Activated naive CD4-positive, alpha-beta T cell treated with anti-CD3 and anti-CD28 coated beads, Interleukin-2, amount 50 U/mL, for 24 hours (primary cell): ENCODE measurements around the gene RNF215.
A peak's percentile ranks its signal among the peaks of the same experiment; 100 is the strongest.

Experiments
- H3K27ac Mint-ChIP-seq: one replicate; pipeline ENCODE4 v1.8.0; 2021; ENCODE audit warnings: mild to moderate bottlenecking, mixed read lengths
- H3K27me3 Mint-ChIP-seq: one replicate; pipeline ENCODE4 v1.8.0; 2021; ENCODE audit warnings: mixed read lengths
- H3K36me3 Mint-ChIP-seq: one replicate; pipeline ENCODE4 v1.8.0; 2021; ENCODE audit warnings: mixed read lengths
- H3K4me1 Mint-ChIP-seq: one replicate; pipeline ENCODE4 v1.8.0; 2021; ENCODE audit warnings: mixed read lengths
- H3K4me3 Mint-ChIP-seq: one replicate; pipeline ENCODE4 v1.8.0; 2021; ENCODE audit warnings: mild to moderate bottlenecking, mixed read lengths
- H3K9me3 Mint-ChIP-seq: one replicate; pipeline ENCODE4 v1.8.0; 2021; ENCODE audit warnings: mixed read lengths

RNF215 gene

GRCh38 chr22:30386960-30387827, at the start of gene RNF215:
TSS of gene RNF215 (minus strand) at chr22:30387411. CDS start at chr22:30387313, 98 bp downstream.
- no peaks in the 10 kb centered on the region for H3K36me3 Mint-ChIP-seq
- no peaks in the 10 kb centered on the region for H3K9me3 Mint-ChIP-seq
- peak within 1 kb of the TSS; percentile 72 for H3K4me3 Mint-ChIP-seq
- no peaks in the 10 kb centered on the region for H3K27me3 Mint-ChIP-seq
- H3K4me1 Mint-ChIP-seq = peaks cover 25% of the 10 kb centered on the region
- H3K27ac Mint-ChIP-seq = peak within 1 kb of the TSS; percentile 92

- Mint-ChIP-seq H3K27me3 (peaks cover 9% of the 10 kb centered on the region), H3K36me3 (peaks cover 13% of the 10 kb centered on the region), H3K4me1 (peaks cover 20% of the 10 kb centered on the region), H3K4me3 (peak overlapping the region; percentile 85), H3K9me3 (peaks cover 5% of the 10 kb centered on the region), H3K27ac (peak overlapping the region; percentile 87)
These were observed 49.0 kb upstream of the RNF215 start for GRCh38 chr22:30436196-30436595.

GRCh38 chr22:30435674-30436126, 48.5 kb upstream of the RNF215 start:
- Mint-ChIP-seq H3K4me1 (peaks cover 20% of the 10 kb centered on the region), H3K27me3 (peaks cover 5% of the 10 kb centered on the region), H3K27ac (peak overlapping the region; percentile 87), H3K9me3 (peaks cover 5% of the 10 kb centered on the region), H3K36me3 (peaks cover 13% of the 10 kb centered on the region), H3K4me3 (peak overlapping the region; percentile 85)

- H3K27ac Mint-ChIP-seq = peak overlapping the region; percentile 72
- peak overlapping the region; percentile 47 for H3K4me3 Mint-ChIP-seq
- H3K36me3 Mint-ChIP-seq = peaks cover 13% of the 10 kb centered on the region
These were observed 47.6 kb upstream of the RNF215 start for GRCh38 chr22:30434843-30435242.

GRCh38 chr22:30433773-30434172, 46.6 kb upstream of the RNF215 start:
- no peak overlapping the region for H3K4me3 Mint-ChIP-seq
- peaks cover 13% of the 10 kb centered on the region for H3K36me3 Mint-ChIP-seq
- peaks cover 5% of the 10 kb centered on the region for H3K9me3 Mint-ChIP-seq
- H3K27ac Mint-ChIP-seq = no peak overlapping the region
- no peaks in the 10 kb centered on the region for H3K27me3 Mint-ChIP-seq
- H3K4me1 Mint-ChIP-seq = peaks cover 20% of the 10 kb centered on the region

More at GRCh38 chr22:30434843-30435242, 47.6 kb upstream of the RNF215 start:
- peaks cover 5% of the 10 kb centered on the region for H3K9me3 Mint-ChIP-seq
- peaks cover 20% of the 10 kb centered on the region for H3K4me1 Mint-ChIP-seq
- peaks cover 1% of the 10 kb centered on the region for H3K27me3 Mint-ChIP-seq

GRCh38 chr22:30433227-30433626, 46.0 kb upstream of the RNF215 start:
- Mint-ChIP-seq H3K4me1 (peaks cover 20% of the 10 kb centered on the region), H3K4me3 (no peak overlapping the region), H3K36me3 (peaks cover 13% of the 10 kb centered on the region), H3K27me3 (no peaks in the 10 kb centered on the region), H3K27ac (no peak overlapping the region), H3K9me3 (peaks cover 5% of the 10 kb centered on the region)

GRCh38 chr22:30432520-30432919, 45.3 kb upstream of the RNF215 start:
- Mint-ChIP-seq H3K27ac (no peak overlapping the region), H3K4me1 (peaks cover 20% of the 10 kb centered on the region), H3K4me3 (no peak overlapping the region), H3K27me3 (no peaks in the 10 kb centered on the region), H3K36me3 (peaks cover 16% of the 10 kb centered on the region), H3K9me3 (peaks cover 5% of the 10 kb centered on the region)

- Mint-ChIP-seq H3K36me3 (peaks cover 15% of the 10 kb centered on the region), H3K27ac (no peak overlapping the region), H3K4me3 (no peak overlapping the region), H3K9me3 (peaks cover 4% of the 10 kb centered on the region), H3K27me3 (no peaks in the 10 kb centered on the region), H3K4me1 (peaks cover 24% of the 10 kb centered on the region)
These were observed 44.9 kb upstream of the RNF215 start for GRCh38 chr22:30432096-30432495.

GRCh38 chr22:30430933-30431332, 43.7 kb upstream of the RNF215 start:
- no peak overlapping the region for H3K27ac Mint-ChIP-seq
- peaks cover 14% of the 10 kb centered on the region for H3K36me3 Mint-ChIP-seq
- H3K4me1 Mint-ChIP-seq = peaks cover 31% of the 10 kb centered on the region
- no peaks in the 10 kb centered on the region for H3K9me3 Mint-ChIP-seq
- H3K4me3 Mint-ChIP-seq = no peak overlapping the region
- no peaks in the 10 kb centered on the region for H3K27me3 Mint-ChIP-seq

GRCh38 chr22:30429887-30430286, 42.7 kb upstream of the RNF215 start:
- no peak overlapping the region for H3K27ac Mint-ChIP-seq
- no peaks in the 10 kb centered on the region for H3K27me3 Mint-ChIP-seq
- H3K9me3 Mint-ChIP-seq = no peaks in the 10 kb centered on the region
- no peak overlapping the region for H3K4me3 Mint-ChIP-seq
- H3K4me1 Mint-ChIP-seq = peaks cover 28% of the 10 kb centered on the region
- H3K36me3 Mint-ChIP-seq = peaks cover 5% of the 10 kb centered on the region

GRCh38 chr22:30427871-30428270, 40.7 kb upstream of the RNF215 start:
- peak overlapping the region; percentile 41 for H3K27ac Mint-ChIP-seq
- peak overlapping the region; percentile 39 for H3K4me3 Mint-ChIP-seq
- H3K27me3 Mint-ChIP-seq = no peaks in the 10 kb centered on the region
- H3K9me3 Mint-ChIP-seq = no peaks in the 10 kb centered on the region
- peaks cover 2% of the 10 kb centered on the region for H3K36me3 Mint-ChIP-seq
- peaks cover 34% of the 10 kb centered on the region for H3K4me1 Mint-ChIP-seq

GRCh38 chr22:30426388-30427353, 39.5 kb upstream of the RNF215 start:
- Mint-ChIP-seq H3K27me3 (no peaks in the 10 kb centered on the region), H3K9me3 (no peaks in the 10 kb centered on the region), H3K36me3 (peaks cover 7% of the 10 kb centered on the region), H3K4me3 (peak overlapping the region; percentile 98), H3K27ac (peak overlapping the region; percentile 94), H3K4me1 (peaks cover 46% of the 10 kb centered on the region)

- Mint-ChIP-seq H3K27ac (peak within 1 kb of the TSS; percentile 99), H3K27me3 (no peaks in the 10 kb centered on the region), H3K9me3 (no peaks in the 10 kb centered on the region), H3K4me1 (peaks cover 55% of the 10 kb centered on the region), H3K36me3 (peaks cover 7% of the 10 kb centered on the region), H3K4me3 (peak within 1 kb of the TSS; percentile 98)
These were observed 38.6 kb upstream of the RNF215 start, which contains the start of gene MTFP1 for GRCh38 chr22:30425616-30426387. TSS of gene MTFP1 (plus strand) at chr22:30425768. CDS start at chr22:30425880, 112 bp downstream.

- Mint-ChIP-seq H3K4me1 (peaks cover 60% of the 10 kb centered on the region), H3K4me3 (peak overlapping the region; percentile 98), H3K27me3 (no peaks in the 10 kb centered on the region), H3K27ac (peak overlapping the region; percentile 94), H3K36me3 (peaks cover 9% of the 10 kb centered on the region), H3K9me3 (no peaks in the 10 kb centered on the region)
These were observed 38.1 kb upstream of the RNF215 start for GRCh38 chr22:30425327-30425615.
